HG02973 (cell line): ENCODE measurements around the gene PLXNA2.

Source experiments
- ATAC-seq: cut with Tn5 transposase; IDR thresholded peaks from one replicate; pipeline ENCODE4 v1.9.1; 2021; ENCODE audit warnings: moderate library complexity; ENCODE audit not compliant: unreplicated experiment

The PLXNA2 gene

GRCh38 chr1:208126108-208126507 lies 118.1 kb downstream of the PLXNA2 start:
- ATAC-seq = no peak

- no peak for ATAC-seq
Observed at GRCh38 chr1:208122612-208123358, 121.4 kb downstream of the PLXNA2 start.

DNA sequence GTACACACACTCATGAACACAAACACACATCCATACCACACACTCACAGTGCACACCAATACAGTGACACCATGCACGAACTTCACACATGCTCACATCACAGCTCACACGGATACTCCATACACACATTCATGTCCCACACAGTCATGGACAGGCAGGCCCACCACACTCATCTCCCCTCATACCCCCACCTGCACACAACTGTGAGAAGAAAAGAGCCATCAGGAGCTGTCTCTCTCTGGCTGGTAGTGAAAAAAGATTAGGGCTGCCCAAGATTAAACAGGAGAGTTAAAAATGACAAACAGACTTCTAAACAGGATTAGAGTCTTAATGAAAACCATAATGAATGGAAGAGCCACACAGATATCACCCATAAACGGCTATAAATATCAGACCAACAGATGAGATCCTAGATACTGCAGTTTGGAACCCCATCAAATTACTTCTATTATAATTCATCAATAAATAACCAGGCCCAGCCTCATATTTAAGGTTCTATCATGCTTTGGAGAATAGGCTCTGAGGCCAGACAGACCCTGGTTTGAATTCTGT lies 122.3 kb downstream of the PLXNA2 start:
- no peak for ATAC-seq

GRCh38 chr1:208120431-208120790 lies 123.8 kb downstream of the PLXNA2 start:
- ATAC-seq = no peak

DNA sequence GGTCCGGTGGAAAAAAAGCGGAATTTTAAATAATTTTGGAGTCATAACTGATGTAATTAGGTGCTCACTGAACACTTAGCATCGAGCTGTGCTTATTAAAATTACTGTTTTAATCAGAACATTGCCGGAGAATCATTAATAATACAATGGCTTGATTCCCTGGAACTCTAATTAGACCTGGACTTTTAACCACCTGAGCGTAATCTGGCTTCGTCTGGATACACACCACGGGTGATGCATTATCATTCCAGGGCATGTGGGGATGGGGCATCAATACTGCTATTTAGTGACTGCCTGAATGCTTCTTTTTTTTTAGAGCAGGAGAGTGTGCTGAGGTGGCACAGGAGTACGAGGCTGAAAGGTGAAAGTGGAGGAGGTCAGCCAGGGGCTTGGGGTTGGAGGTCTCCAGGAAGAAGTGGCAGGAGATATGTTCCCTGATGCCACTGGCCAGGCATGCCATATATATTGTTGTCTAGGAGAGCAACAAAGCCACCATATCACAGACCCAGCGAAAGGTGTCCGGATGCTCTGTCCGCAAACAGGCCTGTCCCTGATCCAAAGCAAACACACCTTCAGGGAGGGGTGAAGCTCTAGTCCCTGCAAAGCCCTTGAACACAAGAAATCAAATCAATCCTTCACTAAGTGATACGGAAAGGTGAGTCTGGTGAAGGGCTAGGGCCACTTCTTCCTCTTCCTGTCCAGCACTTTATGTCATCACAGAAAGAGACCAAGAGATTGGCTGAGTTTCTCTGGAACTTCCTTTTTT lies 125.2 kb downstream of the PLXNA2 start:
- ATAC-seq = no peak

- ATAC-seq = no peak
Observed at GRCh38 chr1:208118306-208118705, 125.9 kb downstream of the PLXNA2 start.

DNA sequence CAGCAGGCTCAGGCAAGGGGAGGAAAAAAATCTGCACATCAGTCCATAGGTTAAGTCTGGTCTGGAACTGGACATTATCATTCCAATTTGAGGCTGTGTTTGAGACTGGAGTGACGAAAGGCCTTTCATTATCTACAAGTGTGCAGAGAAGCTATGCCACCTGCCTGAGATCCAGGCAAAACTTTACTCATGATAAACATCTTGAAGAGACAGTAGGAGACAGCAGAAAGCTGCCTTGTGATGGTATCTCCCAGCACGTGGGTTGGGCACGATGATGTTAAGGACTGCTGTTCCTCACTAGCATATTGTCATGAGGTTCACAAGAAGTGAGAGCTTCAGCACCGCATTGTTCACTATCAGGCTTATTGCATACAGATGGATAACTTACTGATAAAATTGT lies 126.4 kb downstream of the PLXNA2 start:
- no peak for ATAC-seq

DNA sequence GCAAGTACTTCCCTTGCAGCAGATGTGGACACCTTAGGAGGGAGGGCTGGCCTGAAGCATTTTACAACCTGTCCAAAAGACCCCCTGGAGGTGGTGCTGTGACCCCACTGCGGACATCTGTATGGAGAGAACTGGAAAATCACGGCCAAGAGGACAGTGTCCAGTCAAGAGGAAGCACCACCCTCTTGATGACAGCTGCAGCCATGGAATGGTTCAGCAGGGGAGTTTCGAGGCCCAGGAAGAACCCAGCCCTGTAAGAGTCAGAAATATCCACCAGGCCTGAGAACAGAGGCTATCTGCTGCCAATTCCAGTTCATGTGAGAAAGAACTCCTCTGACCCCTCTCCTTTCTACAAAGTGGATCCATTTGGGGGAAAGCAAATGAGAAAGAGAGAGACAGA lies 126.8 kb downstream of the PLXNA2 start:
- ATAC-seq = no peak

- no peak for ATAC-seq
Observed at GRCh38 chr1:208115924-208116640, 128.1 kb downstream of the PLXNA2 start.

- no peak for ATAC-seq
Observed at GRCh38 chr1:208113011-208113410, 131.2 kb downstream of the PLXNA2 start.

DNA sequence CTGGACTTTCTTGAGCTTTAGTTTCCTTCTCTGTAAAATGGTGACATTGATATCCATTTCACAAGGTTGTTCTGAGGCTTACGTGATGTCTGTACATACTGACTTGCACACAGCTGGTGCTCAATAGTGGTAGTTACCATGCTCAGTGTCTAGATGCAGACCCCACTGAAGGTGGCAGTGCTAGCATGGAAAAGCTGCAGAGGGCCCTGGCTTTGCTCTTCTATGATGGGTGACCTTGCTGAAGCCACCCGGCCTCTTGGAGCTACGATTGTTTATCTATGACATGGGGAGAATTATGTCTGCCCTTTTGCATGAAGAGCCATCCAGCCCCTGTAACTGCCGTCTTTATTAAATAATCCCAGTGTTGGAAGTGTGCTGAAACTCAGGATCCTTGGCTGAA lies 131.8 kb downstream of the PLXNA2 start:
- ATAC-seq = no peak

GRCh38 chr1:208111646-208112190 lies 132.5 kb downstream of the PLXNA2 start:
- ATAC-seq = no peak

GRCh38 chr1:208110296-208110695 lies 133.9 kb downstream of the PLXNA2 start:
- no peak for ATAC-seq

- ATAC-seq = no peak
Observed at GRCh38 chr1:208108646-208109330, 135.4 kb downstream of the PLXNA2 start.

- ATAC-seq = no peak
Observed at GRCh38 chr1:208108213-208108608, 136.0 kb downstream of the PLXNA2 start.

DNA sequence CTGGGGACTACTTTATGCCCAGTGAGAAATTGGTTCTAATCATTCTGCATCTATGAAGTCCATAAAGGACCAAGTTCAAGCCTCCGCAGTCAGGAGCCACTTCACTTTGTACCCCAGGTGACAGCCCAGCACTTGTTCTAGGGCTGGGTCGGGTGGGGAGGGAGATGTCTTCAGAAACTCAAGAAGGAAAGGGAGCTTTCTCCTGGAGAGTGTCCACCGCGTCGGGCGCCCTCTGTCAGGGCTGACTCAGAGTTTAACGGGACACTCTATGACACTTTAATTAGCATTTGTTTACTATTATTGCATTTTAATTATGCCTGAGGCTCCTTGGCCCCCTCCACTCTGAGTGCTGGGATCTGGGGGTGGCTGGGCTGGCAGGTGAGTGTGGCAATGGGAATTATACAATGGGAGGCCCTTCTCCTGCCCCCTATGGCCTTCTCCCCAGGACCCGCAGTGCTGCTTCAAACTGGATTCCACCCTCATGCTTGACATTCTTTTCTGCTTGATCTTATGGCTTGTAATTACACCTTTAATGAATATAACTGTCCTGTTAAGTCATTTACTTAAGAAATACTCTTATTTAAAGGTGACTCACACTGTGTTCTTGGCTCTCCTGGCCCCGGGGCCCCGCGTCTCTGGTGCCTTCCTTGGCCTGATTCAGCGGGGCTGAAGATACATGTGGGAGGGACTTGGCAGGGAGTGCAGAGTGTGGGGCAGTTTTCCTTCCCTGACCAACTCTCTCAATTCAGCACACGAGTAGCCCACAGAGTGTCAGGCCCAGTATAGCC lies 136.6 kb downstream of the PLXNA2 start:
- ATAC-seq = no peak

GRCh38 chr1:208106218-208106617 lies 138.0 kb downstream of the PLXNA2 start:
- no peak for ATAC-seq

GRCh38 chr1:208105756-208106155 lies 138.4 kb downstream of the PLXNA2 start:
- ATAC-seq = no peak

DNA sequence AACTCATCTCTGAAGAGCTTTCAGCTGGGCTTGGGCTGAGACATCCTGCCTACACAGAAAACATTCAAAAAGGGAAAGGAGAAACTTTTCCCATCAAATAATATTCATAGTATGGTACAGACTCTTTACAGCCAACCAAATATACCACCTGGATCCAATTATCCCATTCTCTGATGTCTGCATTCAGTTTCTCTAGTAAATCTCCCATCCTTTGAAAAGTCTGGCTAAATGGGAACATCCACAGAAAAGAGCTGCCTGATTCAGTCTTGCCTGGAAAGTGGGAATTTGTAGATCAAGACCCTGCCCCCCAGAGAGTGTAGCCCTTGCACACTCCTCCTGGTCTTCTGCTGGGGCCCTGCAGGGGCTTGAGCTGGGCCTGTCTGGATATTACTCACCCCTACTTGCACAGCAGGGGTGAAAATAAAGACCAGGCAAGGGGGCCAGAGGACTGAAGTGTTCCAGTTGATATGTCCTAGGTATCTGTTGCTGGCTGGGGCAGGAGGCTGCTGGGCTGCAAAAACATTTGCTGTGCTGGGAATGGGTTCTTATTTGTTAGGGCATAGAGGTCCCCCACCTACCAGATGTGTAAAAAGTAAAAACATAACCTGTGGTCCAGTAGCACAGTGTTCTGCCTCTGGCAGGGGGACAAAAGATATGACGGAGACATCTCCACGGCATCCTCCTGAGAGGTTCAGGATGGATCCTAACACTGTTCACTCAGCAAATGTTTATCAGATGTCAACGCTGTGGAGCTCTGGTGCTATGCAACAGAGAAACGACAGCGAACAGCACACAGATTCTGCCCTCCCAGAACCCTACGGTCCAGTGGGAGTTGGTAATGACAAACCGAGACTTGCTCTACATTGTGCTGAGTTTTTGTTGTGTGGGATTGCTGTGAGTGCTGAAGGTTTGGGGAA lies 140.3 kb downstream of the PLXNA2 start:
- no peak for ATAC-seq
